PC-9 (cell line): Measurements from ENCODE around the gene PEPD. TPM values are rescaled to one million over a fixed set of nuclear protein-coding genes. Genes with fewer than 3 reads are reported as not detected.

Experiments used
- BruUV-seq: library from RNA; stranded (reverse); fragments of 400-500 nt; replicated peaks from 2 replicates; lab custom pipeline; 2021; lab: Mats Ljungman, UMichigan
- CTCF ChIA-PET: fragments of 300-600 bp; sonication (Branson Sonifier 250); formaldehyde crosslinking; loops from one replicate; lab custom pipeline; 2022; ENCODE audit warnings: antibody characterized with exemption; lab: Charles Lee
- POLR2A ChIA-PET: fragments of 300-600 bp; sonication (Branson Sonifier 250); formaldehyde crosslinking; loops from one replicate; lab custom pipeline; 2022; ENCODE audit warnings: antibody characterized with exemption; ENCODE audit not compliant: unreplicated experiment; lab: Charles Lee
- DNase-seq, 2 experiments: peaks; one replicate each; pipeline versions ENCODE4 v3.0.0 to v3.0.0-alpha.2; 2015 to 2022; ENCODE audit warnings: mixed read lengths in 1 of 2
- H2AFZ ChIP-seq: fragments of 200-600 bp; sonication (generic); 2 replicates; pipeline ENCODE4 v1.8.1; 2017; ENCODE audit warnings: antibody characterized with exemption
- H3F3A ChIP-seq: fragments of 200-600 bp; sonication (generic); 2 replicates; pipeline ENCODE4 v1.8.1; 2017; ENCODE audit warnings: antibody characterized with exemption, mild to moderate bottlenecking, low read depth; ENCODE audit not compliant: insufficient read depth
- H3K27ac ChIP-seq: fragments of 200-600 bp; sonication (generic); 2 replicates; pipeline ENCODE4 v1.6.1; 2016; ENCODE audit warnings: mixed run types
- H3K27me3 ChIP-seq: fragments of 200-600 bp; sonication (generic); 2 replicates; pipeline ENCODE4 v1.6.1; 2016; ENCODE audit warnings: low read depth, mixed run types; ENCODE audit not compliant: insufficient read depth
- H3K36me3 ChIP-seq: fragments of 200-600 bp; sonication (generic); 2 replicates; pipeline ENCODE4 v1.6.1; 2016; ENCODE audit warnings: low read depth, mixed run types
- H3K4me1 ChIP-seq: fragments of 200-600 bp; sonication (generic); replicated peaks from 2 replicates; pipeline ENCODE4 v1.6.1; 2016; ENCODE audit warnings: mixed run types; ENCODE audit not compliant: insufficient read depth
- H3K4me2 ChIP-seq: fragments of 200-600 bp; sonication (generic); 2 replicates; pipeline ENCODE4 v1.6.1; 2017; ENCODE audit warnings: mixed run types
- H3K4me3 ChIP-seq: fragments of 200-600 bp; sonication (generic); 2 replicates; pipeline ENCODE4 v1.6.1; 2016; ENCODE audit warnings: mixed run types
- H3K79me2 ChIP-seq: fragments of 200-600 bp; sonication (generic); 2 replicates; pipeline ENCODE4 v1.6.1; 2017; ENCODE audit warnings: low read depth, mixed run types
- H3K9me2 ChIP-seq: fragments of 200-600 bp; sonication (generic); 2 replicates; pipeline ENCODE4 v1.8.1; 2017; ENCODE audit warnings: mild to moderate bottlenecking; ENCODE audit not compliant: insufficient read depth
- H3K9me3 ChIP-seq: fragments of 200-600 bp; sonication (generic); 2 replicates; pipeline ENCODE4 v1.8.1; 2016; ENCODE audit warnings: low read depth; ENCODE audit not compliant: insufficient read depth
- H4K20me1 ChIP-seq: fragments of 200-600 bp; sonication (generic); 2 replicates; pipeline ENCODE4 v1.8.1; 2017; ENCODE audit not compliant: insufficient read depth
- EZH2 ChIP-seq: fragments of 200-600 bp; sonication (generic); IDR thresholded peaks from 2 replicates; pipeline ENCODE4 v1.8.0; 2017; ENCODE audit warnings: antibody characterized with exemption, low read depth
- intact Hi-C: fragments of 100-400 bp; cut with micrococcal nuclease; formaldehyde crosslinking; loops from one replicate; pipeline ENCODE4 v1.10.0; 2022; ENCODE audit not compliant: unreplicated experiment
- total RNA-seq: library from RNA; stranded (reverse); gene quantifications from 2 replicates; pipeline ENCODE4 v1.2.3, GENCODE V29; 2021
- TF ChIP-seq, protein P1 (sequence below): fragments of 200-600 bp; sonication (generic); conservative IDR thresholded peaks from 2 replicates; pipeline ENCODE4 v1.6.1; 2017; ENCODE audit warnings: mixed run types, antibody characterized with exemption, mild to moderate bottlenecking, moderate library complexity

Gene PEPD
- total RNA-seq, 1 experiment from 2014 or later = 71.0 TPM

DNA sequence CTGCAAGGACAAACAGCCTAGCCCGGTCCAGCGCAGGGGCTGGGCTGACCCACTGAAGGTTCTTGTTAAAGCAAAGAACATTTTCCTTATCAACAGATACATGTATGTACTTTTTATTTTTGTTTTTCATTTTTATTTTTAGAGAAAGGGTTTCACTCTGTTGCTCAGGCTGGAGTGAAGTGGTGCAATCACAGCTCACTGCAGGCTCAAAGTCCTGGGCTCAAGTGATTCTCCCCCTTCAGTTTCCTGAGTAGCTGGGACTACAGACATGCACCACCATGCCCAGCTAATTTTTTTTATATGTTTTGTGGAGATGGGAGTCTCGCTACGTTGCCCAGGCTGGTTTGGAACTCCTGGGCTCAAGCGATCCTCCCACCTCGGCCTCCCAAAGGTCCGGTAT, 100.2 kb downstream of the PEPD start:
- Histone ChIP-seq H3K27me3 (no peaks in the 10 kb centered on the region), H3K4me3 (no peak overlapping the region), H3F3A (no peaks in the 10 kb centered on the region), H3K9me2 (no peaks in the 10 kb centered on the region), H3K4me1 (no peaks in the 10 kb centered on the region), H3K27ac (no peak overlapping the region), H2AFZ (no peak overlapping the region), H3K4me2 (no peak overlapping the region), H3K9me3 (no peaks in the 10 kb centered on the region), H4K20me1 (no peaks in the 10 kb centered on the region), H3K79me2 (no peaks in the 10 kb centered on the region), H3K36me3 (no peaks in the 10 kb centered on the region)
- no TSS peak for BruUV-seq
- ChIA-PET CTCF (no interaction called here), POLR2A (no interaction called here)
- intact Hi-C loops = no loop called here
- DNase-seq = no peak
- TF ChIP-seq, protein P1, sequence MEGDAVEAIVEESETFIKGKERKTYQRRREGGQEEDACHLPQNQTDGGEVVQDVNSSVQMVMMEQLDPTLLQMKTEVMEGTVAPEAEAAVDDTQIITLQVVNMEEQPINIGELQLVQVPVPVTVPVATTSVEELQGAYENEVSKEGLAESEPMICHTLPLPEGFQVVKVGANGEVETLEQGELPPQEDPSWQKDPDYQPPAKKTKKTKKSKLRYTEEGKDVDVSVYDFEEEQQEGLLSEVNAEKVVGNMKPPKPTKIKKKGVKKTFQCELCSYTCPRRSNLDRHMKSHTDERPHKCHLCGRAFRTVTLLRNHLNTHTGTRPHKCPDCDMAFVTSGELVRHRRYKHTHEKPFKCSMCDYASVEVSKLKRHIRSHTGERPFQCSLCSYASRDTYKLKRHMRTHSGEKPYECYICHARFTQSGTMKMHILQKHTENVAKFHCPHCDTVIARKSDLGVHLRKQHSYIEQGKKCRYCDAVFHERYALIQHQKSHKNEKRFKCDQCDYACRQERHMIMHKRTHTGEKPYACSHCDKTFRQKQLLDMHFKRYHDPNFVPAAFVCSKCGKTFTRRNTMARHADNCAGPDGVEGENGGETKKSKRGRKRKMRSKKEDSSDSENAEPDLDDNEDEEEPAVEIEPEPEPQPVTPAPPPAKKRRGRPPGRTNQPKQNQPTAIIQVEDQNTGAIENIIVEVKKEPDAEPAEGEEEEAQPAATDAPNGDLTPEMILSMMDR = no peak
- no peak for TF ChIP-seq EZH2

DNA sequence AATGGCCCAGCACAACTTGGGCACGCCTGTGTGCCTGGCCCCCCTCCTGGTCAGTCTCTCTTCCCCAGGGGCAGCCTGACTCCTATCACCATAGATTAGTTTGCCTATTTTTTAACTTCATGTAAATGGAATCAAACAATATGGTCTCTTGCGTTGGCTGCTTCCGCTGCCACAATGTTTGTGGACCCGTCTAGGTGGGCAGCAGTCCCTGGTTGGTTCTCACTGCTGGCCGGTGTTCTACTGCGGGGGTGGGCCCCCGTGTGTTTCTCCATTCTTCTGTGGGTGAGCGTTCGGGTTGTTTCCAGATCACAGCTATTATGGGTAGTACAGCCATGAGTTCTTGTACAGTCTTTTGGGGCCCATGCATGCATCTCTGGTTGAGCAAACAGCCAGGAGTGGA, 100.8 kb downstream of the PEPD start:
- BruUV-seq = no TSS peak
- Histone ChIP-seq H2AFZ (no peak overlapping the region), H3K27ac (no peak overlapping the region), H3K4me1 (no peaks in the 10 kb centered on the region), H3K36me3 (no peaks in the 10 kb centered on the region), H3F3A (no peaks in the 10 kb centered on the region), H3K4me3 (no peak overlapping the region), H3K9me2 (no peaks in the 10 kb centered on the region), H3K9me3 (no peaks in the 10 kb centered on the region), H3K27me3 (no peaks in the 10 kb centered on the region), H3K4me2 (no peak overlapping the region), H3K79me2 (no peaks in the 10 kb centered on the region), H4K20me1 (peaks cover 3% of the 10 kb centered on the region)
- POLR2A ChIA-PET = no interaction called here
- intact Hi-C loops = no loop called here
- CTCF ChIA-PET = no interaction called here
- no peak for DNase-seq
- TF ChIP-seq, protein P1 = no peak
- no peak for TF ChIP-seq EZH2

DNA sequence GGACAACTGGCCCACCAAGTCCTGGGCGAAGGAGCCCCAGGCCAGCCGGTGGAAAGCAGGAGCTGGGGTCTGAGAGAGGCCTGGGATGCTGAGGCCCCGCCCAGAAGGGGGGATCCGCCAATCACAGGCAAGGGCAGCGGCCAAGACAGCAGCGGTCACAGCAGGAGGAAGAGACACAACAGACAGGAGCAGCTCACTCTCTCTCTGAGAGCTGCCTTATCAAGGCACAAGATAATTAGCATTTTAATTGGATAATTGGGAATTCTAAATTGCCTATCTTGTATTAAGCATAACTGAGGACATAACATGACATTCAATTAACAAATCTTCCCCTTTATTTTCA, 101.8 kb downstream of the PEPD start:
- Histone ChIP-seq H3K36me3 (no peaks in the 10 kb centered on the region), H3K27me3 (no peaks in the 10 kb centered on the region), H3K4me1 (no peaks in the 10 kb centered on the region), H4K20me1 (peaks cover 6% of the 10 kb centered on the region), H3K27ac (no peak overlapping the region), H3K4me3 (no peak overlapping the region), H3K79me2 (no peaks in the 10 kb centered on the region), H3K9me3 (no peaks in the 10 kb centered on the region), H2AFZ (no peak overlapping the region), H3F3A (no peaks in the 10 kb centered on the region), H3K9me2 (no peaks in the 10 kb centered on the region), H3K4me2 (no peak overlapping the region)
- ChIA-PET POLR2A (no interaction called here), CTCF (no interaction called here)
- DNase-seq = no peak
- TF ChIP-seq, protein P1 = no peak
- no peak for TF ChIP-seq EZH2
- no TSS peak for BruUV-seq
- intact Hi-C loops = no loop called here
